Spleen (tissue), 11 donors: ENCODE results near the gene PGGT1B. TPM values are rescaled to one million over a fixed set of nuclear protein-coding genes. Genes with fewer than 3 reads are reported as not detected.

Experiments used
- DNase-seq: peaks from one replicate; pipeline ENCODE4 v3.0.0-alpha.2; 2020
- H3K27ac ChIP-seq, 8 donors: fragments of 200-600 bp; sonication (generic) in 7 of 8; 1 replicate in 4 of 8; 2 replicates in 4 of 8; pipeline versions ENCODE4 v1.5.0 to v1.8.0; 2016 to 2021; ENCODE audit warnings: inconsistent platforms in 4 of 8, mild to moderate bottlenecking in 4 of 8, moderate library complexity in 1 of 8
- H3K27me3 ChIP-seq, 7 donors: fragments of 200-600 bp; sonication (generic) in 6 of 7; replicated peaks in 1 of 7; 1 replicate in 4 of 7; 2 replicates in 3 of 7; pipeline versions ENCODE4 v1.5.0 to v1.8.0; 2016 to 2021; ENCODE audit warnings: inconsistent platforms in 3 of 7, mild to moderate bottlenecking in 1 of 7
- H3K36me3 ChIP-seq, 6 donors: fragments of 200-600 bp; sonication (generic) in 5 of 6; 1 replicate in 4 of 6; 2 replicates in 2 of 6; pipeline versions ENCODE4 v1.5.0 to v1.8.0; 2016 to 2021; ENCODE audit warnings: inconsistent platforms in 2 of 6
- H3K4me1 ChIP-seq, 6 donors: fragments of 200-600 bp; sonication (generic) in 5 of 6; 1 replicate in 3 of 6; 2 replicates in 3 of 6; pipeline versions ENCODE4 v1.5.0 to v1.8.0; 2016 to 2021; ENCODE audit warnings: inconsistent platforms in 3 of 6
- H3K4me3 ChIP-seq, 8 donors: fragments of 200-600 bp; sonication (generic) in 7 of 8; 1 replicate in 4 of 8; 2 replicates in 4 of 8; pipeline versions ENCODE4 v1.5.0 to v1.8.0; 2016 to 2021; ENCODE audit warnings: inconsistent platforms in 4 of 8, mild to moderate bottlenecking in 4 of 8, moderate library complexity in 2 of 8
- H3K9me3 ChIP-seq, 8 donors: fragments of 200-600 bp; sonication (generic) in 7 of 8; 1 replicate in 4 of 8; 2 replicates in 4 of 8; pipeline versions ENCODE4 v1.5.0 to v1.8.0; 2016 to 2021; ENCODE audit warnings: inconsistent platforms in 4 of 8
- CTCF ChIP-seq, 11 experiments: fragments of 200-600 bp in 7 of 11; fragments of 450-650 bp in 4 of 11; sonication (generic) in 4 of 11; IDR thresholded peaks in 8 of 11; conservative IDR thresholded peaks in 3 of 11; 1 replicate in 7 of 11; 2 replicates in 4 of 11; pipeline versions ENCODE4 v1.4.0 to v1.8.0; 2016 to 2021; ENCODE audit warnings: antibody characterized with exemption in 11 of 11, inconsistent platforms in 4 of 11, mild to moderate bottlenecking in 1 of 11
- POLR2A ChIP-seq, 3 donors: fragments of 450-650 bp; IDR thresholded peaks; one replicate each; pipeline ENCODE4 v1.5.1; 2017; ENCODE audit warnings: antibody characterized with exemption in 3 of 3, mild to moderate bottlenecking in 1 of 3
- POLR2AphosphoS5 ChIP-seq, 3 donors: sonication (generic); formaldehyde crosslinking; IDR thresholded peaks; one replicate each; pipeline ENCODE4 v1.5.1; 2017; ENCODE audit warnings: antibody characterized with exemption in 3 of 3
- WGBS, 5 donors: extraction: QIAGEN DNeasy Blood & Tissue Kit in 3 of 5; methylation state at CpG; one replicate each; pipeline versions ENCODE4 v1.1.5 to v1.1.7; 2013 to 2018; 5-methylcytosine and 5-hydroxymethylcytosine counted together
- intact Hi-C: fragments of 100-400 bp; cut with DNase I; formaldehyde crosslinking; loops from one replicate; pipeline ENCODE4 v1.15.0; 2023; ENCODE audit warnings: low total_unique reads
- polyA plus RNA-seq, 3 donors: library from polyadenylated mRNA; stranded (reverse); fragments of 200-250 nt; gene quantifications; one replicate each; pipeline ENCODE4 v1.2.1, GENCODE V29; 2013
- total RNA-seq, 7 donors: library from RNA; depleted of rRNA in 3 of 7; stranded (reverse); fragments of >200 nt in 3 of 7; fragmentation: NEBNext Ultra II Directional in 4 of 7; extraction: Animal tissue kit (Norgen Biotek cat#: 25700) in 4 of 7; gene quantifications; one replicate each; pipeline versions ENCODE4 v1.1.0 to v1.2.1, GENCODE V29; 2016 to 2021
- donor health status: healthy with polysubstance abuse.
- donor health status: DM: no; HTN: no; CAD: no; lungs with moderate emphysema.
- donor health status: DM: no; HTN: no; CAD: no.
- donor health status: Bipolar disorder and iron deficiency.
- donor health status: healthy.
- donor health status: DM: no; HTN: no; CAD: no.
- donor health status: DM: yes; HTN: yes; CAD: no.

The PGGT1B gene
- total and polyA plus RNA-seq, 10 donors: 3.7 to 59.9 (median 26.8) TPM

GRCh38 chr5:115237066-115237465 lies 25.6 kb downstream of the PGGT1B start:
- H3K4me3 ChIP-seq: no peak overlapping the region
- H3K27ac ChIP-seq: no peak overlapping the region
- H3K4me1 ChIP-seq: peaks cover 0 to 1% (median 0%) of the 10 kb centered on the region in 6 donors
- H3K27me3 ChIP-seq: no peaks in the 10 kb centered on the region
- H3K36me3 ChIP-seq: peaks cover 0 to 92% (median 46%) of the 10 kb centered on the region in 6 donors
- no peak for DNase-seq
- intact Hi-C loops: no loop called here
- TF ChIP-seq POLR2AphosphoS5 (IDR thresholded peaks at IDR 0.05): no peak
- TF ChIP-seq CTCF (IDR thresholded peaks at IDR 0.05 in 8 of 11, conservative IDR thresholded peaks at IDR 0.05 in 3 of 11): no peak
- no peak for TF ChIP-seq POLR2A (IDR thresholded peaks at IDR 0.05)
- no peaks in the 10 kb centered on the region for H3K9me3 ChIP-seq
- 92 to 96% (median 95%) methylated on average over 3 of the region's 3 CpGs for WGBS, 5 donors

DNA sequence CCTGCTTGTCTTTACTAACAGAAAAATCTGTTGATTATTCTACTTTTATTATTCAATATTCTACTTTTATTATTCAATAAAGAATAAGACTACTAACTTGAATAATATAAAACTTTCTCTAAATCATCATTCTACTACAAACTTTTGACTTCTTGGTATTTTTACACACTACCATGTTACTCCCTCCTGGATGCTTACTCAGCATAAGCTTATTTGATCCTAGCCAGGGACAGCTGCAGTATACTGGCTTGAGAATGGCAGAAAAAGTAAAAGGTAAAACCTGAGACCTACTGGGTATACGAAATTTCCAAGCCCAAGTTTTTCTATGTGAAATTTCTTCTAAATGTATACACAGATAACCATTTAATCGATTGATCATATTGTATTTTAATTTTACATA lies 26.1 kb downstream of the PGGT1B start:
- no peak for DNase-seq
- 90 to 98% (median 96%) methylated on average over 2 of the region's 2 CpGs for WGBS, 5 donors
- Histone ChIP-seq H3K27me3 (no peaks in the 10 kb centered on the region), H3K36me3 (peaks cover 0 to 95% (median 50%) of the 10 kb centered on the region in 6 donors), H3K9me3 (no peaks in the 10 kb centered on the region), H3K4me1 (no peaks in the 10 kb centered on the region), H3K4me3 (no peak overlapping the region), H3K27ac (no peak overlapping the region)
- TF ChIP-seq POLR2AphosphoS5 (IDR thresholded peaks at IDR 0.05): no peak
- no peak for TF ChIP-seq CTCF (IDR thresholded peaks at IDR 0.05 in 8 of 11, conservative IDR thresholded peaks at IDR 0.05 in 3 of 11)
- TF ChIP-seq POLR2A (IDR thresholded peaks at IDR 0.05): no peak
- intact Hi-C loops: no loop called here

DNA sequence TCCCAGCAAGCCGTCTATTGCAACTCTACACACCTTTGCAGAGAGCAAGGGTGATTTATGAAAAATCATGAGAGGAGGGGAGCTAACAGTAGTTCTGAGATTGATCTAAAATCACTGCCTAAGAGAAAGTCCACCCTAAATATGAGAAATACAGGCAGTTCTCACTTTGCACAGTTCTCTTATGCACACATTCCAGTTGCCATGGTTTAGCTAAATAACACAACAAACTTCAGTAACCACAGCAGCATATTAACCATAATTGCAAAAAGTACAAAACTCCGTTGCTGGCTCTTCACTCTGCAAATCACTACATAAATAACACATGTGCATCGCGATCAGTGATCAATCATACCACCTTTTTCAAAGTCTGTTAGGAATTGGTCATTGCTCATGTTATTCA lies 31.1 kb downstream of the PGGT1B start:
- DNase-seq: no peak
- no peak overlapping the region for H3K4me3 ChIP-seq
- no peaks in the 10 kb centered on the region for H3K27me3 ChIP-seq
- no peaks in the 10 kb centered on the region for H3K4me1 ChIP-seq
- no peak overlapping the region for H3K27ac ChIP-seq
- intact Hi-C loops: no loop called here
- no peak for TF ChIP-seq POLR2A (IDR thresholded peaks at IDR 0.05)
- TF ChIP-seq POLR2AphosphoS5 (IDR thresholded peaks at IDR 0.05): no peak
- TF ChIP-seq CTCF (IDR thresholded peaks at IDR 0.05 in 8 of 11, conservative IDR thresholded peaks at IDR 0.05 in 3 of 11): no peak
- WGBS, 5 donors: 92 to 96% (median 94%) methylated on average over 4 of the region's 4 CpGs
- peaks cover 0 to 97% (median 45%) of the 10 kb centered on the region in 6 donors for H3K36me3 ChIP-seq
- no peaks in the 10 kb centered on the region for H3K9me3 ChIP-seq

DNA sequence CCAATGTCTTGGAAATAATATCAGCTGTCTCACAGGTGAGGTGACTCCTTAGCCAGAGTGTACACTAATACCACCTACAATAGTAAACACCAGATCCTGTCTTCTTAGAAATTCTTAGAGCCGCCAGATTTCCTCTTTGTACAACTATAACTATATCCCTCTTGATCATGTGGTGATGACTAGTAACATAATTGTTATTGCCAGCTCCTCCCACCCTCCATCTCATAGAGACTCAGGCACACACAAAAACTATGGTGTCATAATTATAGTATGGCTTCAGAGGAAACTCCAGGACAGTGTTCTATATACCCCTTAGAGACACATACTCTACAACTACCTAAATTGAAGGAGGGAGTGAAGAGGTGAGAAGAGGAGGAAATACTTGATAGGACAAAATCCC lies 33.1 kb downstream of the PGGT1B start:
- intact Hi-C loops: no loop called here
- Histone ChIP-seq H3K4me3 (no peak overlapping the region), H3K4me1 (peaks cover 0 to 6% (median 0%) of the 10 kb centered on the region in 6 donors), H3K27ac (no peak overlapping the region), H3K9me3 (no peaks in the 10 kb centered on the region), H3K27me3 (no peaks in the 10 kb centered on the region), H3K36me3 (peaks cover 0 to 97% (median 36%) of the 10 kb centered on the region in 6 donors)
- TF ChIP-seq POLR2A (IDR thresholded peaks at IDR 0.05) (no peak), CTCF (IDR thresholded peaks at IDR 0.05 in 8 of 11, conservative IDR thresholded peaks at IDR 0.05 in 3 of 11) (no peak), POLR2AphosphoS5 (IDR thresholded peaks at IDR 0.05) (no peak)
- no peak for DNase-seq
- WGBS, 5 donors: 94 to 100% (median 97%) methylated on average over 1 of the region's 1 CpG
